ENCODE measurements around the gene ZBTB6. TPM values are rescaled to one million over a fixed set of nuclear protein-coding genes. Genes with fewer than 3 reads are reported as not detected.

ZBTB6 gene
- polyA plus RNA-seq, 1 donor (not counting 4 experiments of a cell fraction or from before 2014, with no cell fraction given) = 7.3 TPM

DNA sequence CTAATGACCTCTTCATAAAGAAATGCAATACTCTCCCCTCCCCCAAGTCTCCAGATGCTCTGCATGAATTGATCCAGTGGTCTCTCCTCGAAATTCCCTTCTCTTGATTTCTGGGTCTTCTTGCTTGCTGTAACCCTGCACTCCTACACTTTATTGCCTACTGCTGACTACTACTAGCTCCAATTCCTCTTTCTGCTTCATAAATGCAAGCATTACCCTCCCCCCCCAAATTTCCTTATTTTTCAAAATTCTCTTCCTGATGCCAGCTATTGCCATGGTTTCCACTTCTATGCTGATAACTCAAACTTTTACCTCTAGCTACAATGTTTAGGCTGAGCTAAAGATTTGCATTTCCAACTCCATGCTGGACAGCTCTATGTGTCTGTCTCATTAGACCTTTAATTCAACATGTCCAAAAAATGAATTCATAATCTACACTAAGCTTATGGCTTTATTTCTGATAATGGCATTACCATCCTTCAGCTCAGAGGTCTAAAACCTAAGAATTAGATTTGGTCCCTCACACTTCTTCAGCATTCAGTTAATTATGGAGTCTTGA lies 16.8 kb upstream of the ZBTB6 start:
- Histone ChIP-seq H3K9me3 (ENCODE audit: control insufficient read depth, low read depth, low read length) (no peaks in the 10 kb centered on the region), H3K4me3 (ENCODE audit: control insufficient read depth in 2 of 3, extremely low read depth in 1 of 3, insufficient read depth in 2 of 3, low read depth in 1 of 3, low read length in 3 of 3) (no peak overlapping the region), H4K20me1 (ENCODE audit: control insufficient read depth, extremely low read depth, insufficient read depth, low read length) (no peaks in the 10 kb centered on the region), H3K4me1 (ENCODE audit: control insufficient read depth, extremely low read depth, insufficient read depth, low read length) (peaks cover 12% of the 10 kb centered on the region), H2AFZ (ENCODE audit: control insufficient read depth, low read length) (no peak overlapping the region), H3K27me3 (ENCODE audit: control insufficient read depth, extremely low read depth, insufficient read depth, low read length) (no peaks in the 10 kb centered on the region), H3K4me2 (ENCODE audit: control insufficient read depth, extremely low read depth, insufficient read depth, low read depth, low read length) (peak overlapping the region; percentile 86), H3K36me3 (ENCODE audit: control insufficient read depth in 2 of 2, extremely low read depth in 1 of 2, insufficient read depth in 2 of 2, low read length in 2 of 2) (no peaks in the 10 kb centered on the region), H3K79me2 (ENCODE audit: control insufficient read depth, insufficient read depth, low read length) (peaks cover 66% of the 10 kb centered on the region), H3K9ac (ENCODE audit: control insufficient read depth, extremely low read depth, insufficient read depth, low read length) (no peak overlapping the region), H3K9me1 (ENCODE audit: control insufficient read depth, extremely low read depth, insufficient read depth, low read length) (no peaks in the 10 kb centered on the region), H3K27ac (ENCODE audit: control insufficient read depth, insufficient read depth, low read length) (no peak overlapping the region)
- dilution Hi-C loops (cut with MboI; ENCODE audit: extremely low pct_ligation_motif_present, low sequenced_read_pairs) = no loop called here
- FAIRE-seq = no peak
- TF ChIP-seq, protein P1, sequence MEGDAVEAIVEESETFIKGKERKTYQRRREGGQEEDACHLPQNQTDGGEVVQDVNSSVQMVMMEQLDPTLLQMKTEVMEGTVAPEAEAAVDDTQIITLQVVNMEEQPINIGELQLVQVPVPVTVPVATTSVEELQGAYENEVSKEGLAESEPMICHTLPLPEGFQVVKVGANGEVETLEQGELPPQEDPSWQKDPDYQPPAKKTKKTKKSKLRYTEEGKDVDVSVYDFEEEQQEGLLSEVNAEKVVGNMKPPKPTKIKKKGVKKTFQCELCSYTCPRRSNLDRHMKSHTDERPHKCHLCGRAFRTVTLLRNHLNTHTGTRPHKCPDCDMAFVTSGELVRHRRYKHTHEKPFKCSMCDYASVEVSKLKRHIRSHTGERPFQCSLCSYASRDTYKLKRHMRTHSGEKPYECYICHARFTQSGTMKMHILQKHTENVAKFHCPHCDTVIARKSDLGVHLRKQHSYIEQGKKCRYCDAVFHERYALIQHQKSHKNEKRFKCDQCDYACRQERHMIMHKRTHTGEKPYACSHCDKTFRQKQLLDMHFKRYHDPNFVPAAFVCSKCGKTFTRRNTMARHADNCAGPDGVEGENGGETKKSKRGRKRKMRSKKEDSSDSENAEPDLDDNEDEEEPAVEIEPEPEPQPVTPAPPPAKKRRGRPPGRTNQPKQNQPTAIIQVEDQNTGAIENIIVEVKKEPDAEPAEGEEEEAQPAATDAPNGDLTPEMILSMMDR (optimal IDR thresholded peaks at IDR 0.05 in 1 of 3, IDR thresholded peaks at IDR 0.05 in 1 of 3, conservative IDR thresholded peaks at IDR 0.05 in 1 of 3; ENCODE audit: extremely low read depth in 1 of 3, insufficient read depth in 2 of 3, low read length in 3 of 3) = no peak
- no peak for TF ChIP-seq EZH2 (IDR thresholded peaks at IDR 0.05; ENCODE audit: low read length)
- no peak for DNase-seq (ENCODE audit: low read depth, low spot score)

DNA sequence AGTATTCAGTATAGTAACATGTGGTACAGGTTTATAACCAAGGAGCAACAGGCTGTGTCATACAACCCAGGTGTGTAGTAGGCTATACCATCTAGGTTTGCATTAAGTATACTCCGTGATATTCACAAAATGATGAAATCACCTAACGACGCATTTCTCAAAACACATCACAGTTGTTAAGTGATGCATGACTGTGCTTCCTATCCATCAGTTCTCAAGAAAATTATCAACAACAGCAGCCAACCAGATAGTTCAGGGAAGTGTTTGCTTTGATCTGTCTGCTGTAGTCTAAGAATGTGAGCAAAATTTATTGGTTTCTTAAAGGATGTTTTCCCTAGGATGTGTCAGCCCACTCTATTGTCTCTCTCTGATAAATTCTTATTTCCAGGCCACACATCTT lies 10.8 kb upstream of the ZBTB6 start:
- no peaks in the 10 kb centered on the region for H3K27me3 ChIP-seq (ENCODE audit: control insufficient read depth, extremely low read depth, insufficient read depth, low read length)
- peaks cover 21% of the 10 kb centered on the region for H3K79me2 ChIP-seq (ENCODE audit: control insufficient read depth, insufficient read depth, low read length)
- H3K9me1 ChIP-seq (ENCODE audit: control insufficient read depth, extremely low read depth, insufficient read depth, low read length) = no peaks in the 10 kb centered on the region
- no peaks in the 10 kb centered on the region for H4K20me1 ChIP-seq (ENCODE audit: control insufficient read depth, extremely low read depth, insufficient read depth, low read length)
- H3K36me3 ChIP-seq (ENCODE audit: control insufficient read depth in 2 of 2, extremely low read depth in 1 of 2, insufficient read depth in 2 of 2, low read length in 2 of 2) = peaks cover 0 to 3% of the 10 kb centered on the region in 2 experiments
- H3K4me2 ChIP-seq (ENCODE audit: control insufficient read depth, extremely low read depth, insufficient read depth, low read depth, low read length) = no peak overlapping the region
- H3K9ac ChIP-seq (ENCODE audit: control insufficient read depth, extremely low read depth, insufficient read depth, low read length) = no peak overlapping the region
- DNase-seq (ENCODE audit: low read depth, low spot score) (no peak), FAIRE-seq (no peak)
- H3K4me3 ChIP-seq (ENCODE audit: control insufficient read depth in 2 of 3, extremely low read depth in 1 of 3, insufficient read depth in 2 of 3, low read depth in 1 of 3, low read length in 3 of 3) = no peak overlapping the region
- H3K9me3 ChIP-seq (ENCODE audit: control insufficient read depth, low read depth, low read length) = no peaks in the 10 kb centered on the region
- H3K27ac ChIP-seq (ENCODE audit: control insufficient read depth, insufficient read depth, low read length) = no peak overlapping the region
- H2AFZ ChIP-seq (ENCODE audit: control insufficient read depth, low read length) = no peak overlapping the region
- H3K4me1 ChIP-seq (ENCODE audit: control insufficient read depth, extremely low read depth, insufficient read depth, low read length) = no peaks in the 10 kb centered on the region
- TF ChIP-seq, protein P1 (optimal IDR thresholded peaks at IDR 0.05 in 1 of 3, IDR thresholded peaks at IDR 0.05 in 1 of 3, conservative IDR thresholded peaks at IDR 0.05 in 1 of 3; ENCODE audit: extremely low read depth in 1 of 3, insufficient read depth in 2 of 3, low read length in 3 of 3) = no peak
- TF ChIP-seq EZH2 (IDR thresholded peaks at IDR 0.05; ENCODE audit: low read length) = no peak
- dilution Hi-C loops (cut with MboI; ENCODE audit: extremely low pct_ligation_motif_present, low sequenced_read_pairs) = no loop called here

All from keratinocyte (primary cell).